ENCODE measurements around the gene HNF1B.

- TF ChIP-seq CTCF (IDR thresholded peaks at IDR 0.05; ENCODE audit: low read length) (no peak), EZH2 (IDR thresholded peaks at IDR 0.05; ENCODE audit: borderline replicate concordance, low read length) (no peak)
These were observed 87.7 kb downstream of the HNF1B start for GRCh38 chr17:37657202-37657601.
